Measurements from ENCODE around the gene GRIA3. TPM values are rescaled to one million over a fixed set of nuclear protein-coding genes. Genes with fewer than 3 reads are reported as not detected.

Gene GRIA3
- total RNA-seq, result 25.1 and 25.8 TPM in 2 replicates

GRCh38 chrX:123184219-123184865 is at the start of gene GRIA3:
Gene GRIA3, plus strand, starts transcription at chrX:123184278. Its CDS starts 258 bp downstream, at chrX:123184536.

